GM18508 (cell line): ENCODE data around the gene ALOX15B.

Experiments used
- ATAC-seq: cut with Tn5 transposase; IDR thresholded peaks from one replicate; pipeline ENCODE4 v1.9.1; 2021; ENCODE audit warnings: moderate number of reproducible peaks; ENCODE audit not compliant: insufficient read depth, unreplicated experiment

The ALOX15B gene

GRCh38 chr17:8038954-8039610 lies at the start of gene ALOX15B:
Gene ALOX15B (plus strand): TSS chr17:8039059. CDS start chr17:8039156, 97 bp downstream.
- ATAC-seq = no peak

GRCh38 chr17:7989781-7990655 lies 48.8 kb upstream of the ALOX15B start:
- ATAC-seq = no peak

- no peak for ATAC-seq
Measured at GRCh38 chr17:7992516-7992915, 46.3 kb upstream of the ALOX15B start.

- ATAC-seq = no peak
Measured at GRCh38 chr17:7992924-7993323, 45.9 kb upstream of the ALOX15B start.

- ATAC-seq = no peak
Measured at GRCh38 chr17:7993972-7994589, 44.8 kb upstream of the ALOX15B start.

- ATAC-seq = no peak
Measured at GRCh38 chr17:7995724-7996123, 43.1 kb upstream of the ALOX15B start.

- ATAC-seq = no peak
Measured at GRCh38 chr17:7997186-7997585, 41.7 kb upstream of the ALOX15B start.

GRCh38 chr17:8001976-8002720 lies 36.7 kb upstream of the ALOX15B start, which contains the start of gene GUCY2D:
Gene GUCY2D (plus strand): TSS chr17:8002615. CDS start chr17:8003048, 433 bp downstream.
- ATAC-seq = no peak

GRCh38 chr17:8002721-8003593 lies 35.9 kb upstream of the ALOX15B start:
- no peak for ATAC-seq

- no peak for ATAC-seq
Measured at GRCh38 chr17:8003594-8004181, 35.2 kb upstream of the ALOX15B start.

- ATAC-seq = no peak
Measured at GRCh38 chr17:8004899-8005298, 34.0 kb upstream of the ALOX15B start.

- no peak for ATAC-seq
Measured at GRCh38 chr17:8005357-8005756, 33.5 kb upstream of the ALOX15B start.

- no peak for ATAC-seq
Measured at GRCh38 chr17:8005967-8006730, 32.7 kb upstream of the ALOX15B start.

- no peak for ATAC-seq
Measured at GRCh38 chr17:8006836-8007680, 31.8 kb upstream of the ALOX15B start.

- no peak for ATAC-seq
Measured at GRCh38 chr17:8007836-8008235, 31.0 kb upstream of the ALOX15B start.

GRCh38 chr17:8012045-8012580 lies 26.7 kb upstream of the ALOX15B start:
- no peak for ATAC-seq

GRCh38 chr17:8012996-8013640 lies 25.7 kb upstream of the ALOX15B start:
- ATAC-seq = no peak
